Neural cell (in vitro differentiated cells): ENCODE measurements around the gene G6PC3. TPM values are rescaled to one million over a fixed set of nuclear protein-coding genes. Genes with fewer than 3 reads are reported as not detected.
"Not testable (repeated sequence)": the region's sequence is repeated elsewhere in the genome, so short reads cannot be mapped to it uniquely, and the experiment has no call there.

Experiments
- H2AFZ ChIP-seq: fragments of 200-600, 300-800 bp; sonication (generic), shearing (Covaris generic); 2 replicates; pipeline ENCODE4 v1.6.0; 2014; ENCODE audit warnings: low read depth, mild to moderate bottlenecking, antibody characterized with exemption, low read length, moderate library complexity
- H3F3A ChIP-seq: fragments of 200-600 bp; shearing (Covaris generic); 2 replicates; pipeline ENCODE4 v1.6.1; 2016; ENCODE audit warnings: mild to moderate bottlenecking, moderate library complexity, mixed read lengths, antibody characterized with exemption, low read length; ENCODE audit not compliant: insufficient read depth, poor library complexity, severe bottlenecking
- H3K27ac ChIP-seq: fragments of 200-600, 300-800 bp; sonication (generic), shearing (Covaris generic); 2 replicates; pipeline ENCODE4 v1.5.1; 2014; ENCODE audit warnings: mild to moderate bottlenecking, low read length, moderate library complexity
- H3K27me3 ChIP-seq: fragments of 300-800, 200-600 bp; sonication (generic), shearing (Covaris generic); 2 replicates; pipeline ENCODE4 v1.6.0; 2014; ENCODE audit warnings: mild to moderate bottlenecking, low read depth, low read length, moderate library complexity; ENCODE audit not compliant: insufficient read depth
- H3K36me3 ChIP-seq: fragments of 300-800, 200-600 bp; sonication (generic), shearing (Covaris generic); 2 replicates; pipeline ENCODE4 v1.5.1; 2014; ENCODE audit warnings: mild to moderate bottlenecking, antibody characterized with exemption, low read length, moderate library complexity; ENCODE audit not compliant: insufficient read depth
- H3K4me2 ChIP-seq: fragments of 300-800, 200-600 bp; sonication (generic), shearing (Covaris generic); 2 replicates; pipeline ENCODE4 v1.6.0; 2014; ENCODE audit warnings: mild to moderate bottlenecking, low read length
- H3K4me3 ChIP-seq: fragments of 300-800, 200-600 bp; sonication (generic), shearing (Covaris generic); 2 replicates; pipeline ENCODE4 v1.5.1; 2014; ENCODE audit warnings: mild to moderate bottlenecking, low read length, moderate library complexity
- H3K79me2 ChIP-seq: fragments of 200-600 bp; shearing (Covaris generic); replicated peaks from 2 replicates; pipeline ENCODE4 v1.6.0; 2014; ENCODE audit warnings: mild to moderate bottlenecking, low read length, moderate library complexity; ENCODE audit not compliant: insufficient read depth
- H3K9ac ChIP-seq: fragments of 300-800, 200-600 bp; sonication (generic), shearing (Covaris generic); 2 replicates; pipeline ENCODE4 v1.6.1; 2016; ENCODE audit warnings: mild to moderate bottlenecking, low read length, mixed read lengths
- H3K9me2 ChIP-seq: fragments of 200-600 bp; shearing (Covaris generic); 2 replicates; pipeline ENCODE4 v1.6.1; 2016; ENCODE audit warnings: mild to moderate bottlenecking, low read length, mixed read lengths; ENCODE audit not compliant: insufficient read depth
- H3K9me3 ChIP-seq: fragments of 200-600, 300-800 bp; sonication (generic), shearing (Covaris generic); 2 replicates; pipeline ENCODE4 v1.6.1; 2016; ENCODE audit warnings: mild to moderate bottlenecking, mixed run types, low read length, moderate library complexity, mixed read lengths
- H4K20me1 ChIP-seq: fragments of 200-600 bp; shearing (Covaris generic); 2 replicates; pipeline ENCODE4 v1.6.1; 2016; ENCODE audit warnings: mild to moderate bottlenecking, mixed run types; ENCODE audit not compliant: insufficient read depth
- CTCF ChIP-seq: fragments of 450-650 bp; IDR thresholded peaks from 2 replicates; pipeline ENCODE4 v1.5.1; 2014; ENCODE audit warnings: antibody characterized with exemption, mild to moderate bottlenecking, moderate library complexity; ENCODE audit not compliant: poor library complexity, severe bottlenecking
- EP300 ChIP-seq: fragments of 450-650 bp; conservative IDR thresholded peaks from 2 replicates; pipeline ENCODE4 v1.6.1; 2014; ENCODE audit warnings: antibody characterized with exemption, mild to moderate bottlenecking, moderate library complexity; ENCODE audit not compliant: poor library complexity, severe bottlenecking
- EZH2 ChIP-seq: fragments of 200-600, 300-800 bp; shearing (Covaris generic), sonication (generic); IDR thresholded peaks from 2 replicates; pipeline ENCODE4 v1.6.1; 2014; ENCODE audit warnings: antibody characterized with exemption, low read length, borderline replicate concordance, mild to moderate bottlenecking; ENCODE audit not compliant: insufficient read depth, poor library complexity, severe bottlenecking
- MXI1 ChIP-seq: fragments of 450-650 bp; conservative IDR thresholded peaks from 2 replicates; pipeline ENCODE4 v1.6.1; 2014; ENCODE audit warnings: antibody characterized with exemption, mild to moderate bottlenecking; ENCODE audit not compliant: poor library complexity, severe bottlenecking
- POLR2AphosphoS5 ChIP-seq: IDR thresholded peaks from 2 replicates; pipeline ENCODE4 v1.6.1; 2012
- RAD21 ChIP-seq: fragments of 450-650 bp; conservative IDR thresholded peaks from 2 replicates; pipeline ENCODE4 v1.6.1; 2014; ENCODE audit warnings: antibody characterized with exemption, mild to moderate bottlenecking, moderate library complexity
- REST ChIP-seq: IDR thresholded peaks from 2 replicates; pipeline ENCODE4 v1.6.1; 2012; ENCODE audit warnings: borderline replicate concordance
- SMC3 ChIP-seq: fragments of 450-650 bp; conservative IDR thresholded peaks from 2 replicates; pipeline ENCODE4 v1.6.1; 2014; ENCODE audit warnings: antibody characterized with exemption, mild to moderate bottlenecking, moderate library complexity; ENCODE audit not compliant: poor library complexity
- TAF1 ChIP-seq: IDR thresholded peaks from 2 replicates; pipeline ENCODE4 v1.6.1; 2012; ENCODE audit warnings: low read depth
- polyA plus RNA-seq: library from polyadenylated mRNA; depleted of rRNA; stranded (reverse); fragments of >200 nt; gene quantifications from 2 replicates; pipeline ENCODE4 v1.2.3, GENCODE V29; 2014

G6PC3 gene
- polyA plus RNA-seq, 1 donor from 2014 or later: 10.8 TPM

- H3K79me2 ChIP-seq: no peaks in the 10 kb centered on the region
- H3K4me2 ChIP-seq: no peak overlapping the region
- H3K27ac ChIP-seq: no peak overlapping the region
- no peak for TF ChIP-seq TAF1
- no peak for TF ChIP-seq EP300
- H3K9me2 ChIP-seq: no peaks in the 10 kb centered on the region
- H3K9me3 ChIP-seq: no peaks in the 10 kb centered on the region
- no peaks in the 10 kb centered on the region for H4K20me1 ChIP-seq
- H3K9ac ChIP-seq: no peak overlapping the region
- no peak overlapping the region for H2AFZ ChIP-seq
- no peak overlapping the region for H3K4me3 ChIP-seq
- H3K36me3 ChIP-seq: no peaks in the 10 kb centered on the region
- H3K27me3 ChIP-seq: no peaks in the 10 kb centered on the region
- H3F3A ChIP-seq: no peaks in the 10 kb centered on the region
Measured at GRCh38 chr17:44033861-44034408, 36.6 kb upstream of the G6PC3 start.

GRCh38 chr17:44034688-44035087, 35.8 kb upstream of the G6PC3 start:
- not testable (repeated sequence) for H3K4me3 ChIP-seq

GRCh38 chr17:44037471-44037870, 33.1 kb upstream of the G6PC3 start:
- Histone ChIP-seq H3K9me2 (no peaks in the 10 kb centered on the region), H3K9ac (no peak overlapping the region), H3K4me3 (no peak overlapping the region), H3K9me3 (no peaks in the 10 kb centered on the region), H3K4me2 (no peak overlapping the region), H2AFZ (no peak overlapping the region), H3K27me3 (no peaks in the 10 kb centered on the region), H3K27ac (no peak overlapping the region), H3K79me2 (peaks cover 8% of the 10 kb centered on the region), H3K36me3 (no peaks in the 10 kb centered on the region), H4K20me1 (no peaks in the 10 kb centered on the region), H3F3A (no peaks in the 10 kb centered on the region)
- TF ChIP-seq TAF1 (no peak), EZH2 (no peak), SMC3 (no peak), EP300 (no peak), POLR2AphosphoS5 (no peak), REST (no peak), RAD21 (no peak), CTCF (no peak), MXI1 (no peak)

More at GRCh38 chr17:44034688-44035087, 35.8 kb upstream of the G6PC3 start:
- not testable (repeated sequence) for H3F3A ChIP-seq, H2AFZ ChIP-seq, H3K27ac ChIP-seq, H3K36me3 ChIP-seq, H3K4me2 ChIP-seq, H3K79me2 ChIP-seq, H3K9ac ChIP-seq, H3K9me3 ChIP-seq, H3K27me3 ChIP-seq, H3K9me2 ChIP-seq, H4K20me1 ChIP-seq
